Rectal smooth muscle tissue (tissue), 1 donor: ENCODE data around the gene WDR37.
"Not testable (repeated sequence)": the region's sequence is repeated elsewhere in the genome, so short reads cannot be mapped to it uniquely, and the experiment has no call there.

Source experiments
- H3K27ac ChIP-seq: one replicate; pipeline ENCODE4 v1.7.0; 2013; ENCODE audit warnings: low read depth, low read length, inconsistent platforms
- H3K27me3 ChIP-seq: one replicate; pipeline ENCODE4 v1.7.0; 2013; ENCODE audit warnings: low read length; ENCODE audit not compliant: control insufficient read depth, insufficient read depth
- H3K36me3 ChIP-seq: one replicate; pipeline ENCODE4 v1.7.0; 2013; ENCODE audit warnings: low read length; ENCODE audit not compliant: control insufficient read depth, insufficient read depth
- H3K4me1 ChIP-seq: one replicate; pipeline ENCODE4 v1.7.0; 2013; ENCODE audit warnings: low read length; ENCODE audit not compliant: control insufficient read depth, insufficient read depth
- H3K4me3 ChIP-seq: one replicate; pipeline ENCODE4 v1.7.0; 2013; ENCODE audit warnings: low read length
- H3K9ac ChIP-seq: one replicate; pipeline ENCODE4 v1.7.0; 2013; ENCODE audit warnings: low read length

Gene WDR37

DNA sequence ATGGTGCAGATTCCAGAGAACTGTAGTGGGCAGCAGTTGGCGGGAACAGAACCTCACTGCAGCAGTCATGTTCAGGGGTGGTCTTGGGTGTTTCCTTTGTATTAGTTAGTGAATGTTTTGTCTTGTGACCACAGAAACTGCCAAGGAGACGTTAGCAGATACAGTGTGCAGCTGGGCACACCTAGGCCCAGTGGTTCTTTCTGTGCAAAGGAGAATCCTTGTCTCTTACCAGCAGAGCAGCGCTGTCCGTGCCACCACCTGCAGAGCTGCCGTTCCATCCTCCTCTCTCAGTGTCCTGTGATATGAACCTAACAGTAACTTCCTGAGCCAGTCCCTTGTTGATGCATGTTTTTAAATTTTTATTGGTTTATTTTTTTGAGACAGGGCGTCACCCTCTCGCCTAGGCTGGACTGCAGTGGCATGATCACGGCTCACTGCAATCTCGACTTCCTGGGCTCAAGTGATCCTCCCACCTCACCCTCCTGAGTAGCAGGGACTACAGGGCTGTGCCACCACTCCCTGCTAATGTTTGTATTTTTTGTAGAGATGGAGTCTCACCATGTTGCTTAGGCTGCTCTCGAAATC, 60.6 kb downstream of the WDR37 start:
- no peaks in the 10 kb centered on the region for H3K4me1 ChIP-seq
- H3K4me3 ChIP-seq = no peak overlapping the region
- no peaks in the 10 kb centered on the region for H3K27me3 ChIP-seq
- no peak overlapping the region for H3K9ac ChIP-seq
- peaks cover 37% of the 10 kb centered on the region for H3K36me3 ChIP-seq
- no peak overlapping the region for H3K27ac ChIP-seq

DNA sequence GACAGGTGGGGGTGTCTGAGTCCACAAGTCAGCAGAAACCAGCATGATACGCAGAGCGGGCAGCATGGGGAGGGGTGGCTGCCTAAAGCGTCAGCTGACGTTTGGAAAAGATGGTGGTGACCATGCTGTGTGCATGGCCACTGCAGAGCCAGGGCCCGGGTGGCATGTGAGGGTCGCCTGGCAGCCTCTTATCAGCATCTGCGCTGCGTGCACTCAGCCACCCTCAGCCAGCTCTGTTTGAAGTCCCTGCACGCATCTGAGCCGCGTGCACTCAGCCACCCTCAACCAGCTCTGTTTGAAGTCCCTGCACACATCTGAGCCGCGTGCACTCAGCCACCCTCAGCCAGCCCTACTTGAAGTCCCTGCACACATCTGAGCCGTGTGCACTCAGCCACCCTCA, 61.5 kb downstream of the WDR37 start:
- no peaks in the 10 kb centered on the region for H3K27me3 ChIP-seq
- no peak overlapping the region for H3K27ac ChIP-seq
- H3K4me1 ChIP-seq = no peaks in the 10 kb centered on the region
- no peak overlapping the region for H3K9ac ChIP-seq
- H3K36me3 ChIP-seq = peaks cover 35% of the 10 kb centered on the region
- no peak overlapping the region for H3K4me3 ChIP-seq

DNA sequence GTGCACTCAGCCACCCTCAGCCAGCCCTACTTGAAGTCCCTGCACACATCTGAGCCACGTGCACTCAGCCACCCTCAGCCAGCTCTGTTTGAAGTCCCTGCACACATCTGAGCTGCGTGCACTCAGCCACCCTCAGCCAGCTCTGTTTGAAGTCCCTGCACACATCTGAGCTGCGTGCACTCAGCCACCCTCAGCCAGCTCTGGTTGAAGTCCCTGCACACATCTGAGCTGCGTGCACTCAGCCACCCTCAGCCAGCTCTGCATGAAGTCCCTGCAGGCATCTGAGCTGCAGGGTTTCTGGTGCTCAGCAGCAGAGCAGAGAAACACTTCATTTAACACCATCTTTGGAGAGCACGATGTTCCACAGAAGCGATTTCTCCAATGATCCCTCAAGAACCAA, 62.1 kb downstream of the WDR37 start:
- H3K4me3 ChIP-seq, H3K27ac ChIP-seq, H3K9ac ChIP-seq, H3K4me1 ChIP-seq, H3K27me3 ChIP-seq: not testable (repeated sequence)
- H3K36me3 ChIP-seq = peaks cover 34% of the 10 kb centered on the region

DNA sequence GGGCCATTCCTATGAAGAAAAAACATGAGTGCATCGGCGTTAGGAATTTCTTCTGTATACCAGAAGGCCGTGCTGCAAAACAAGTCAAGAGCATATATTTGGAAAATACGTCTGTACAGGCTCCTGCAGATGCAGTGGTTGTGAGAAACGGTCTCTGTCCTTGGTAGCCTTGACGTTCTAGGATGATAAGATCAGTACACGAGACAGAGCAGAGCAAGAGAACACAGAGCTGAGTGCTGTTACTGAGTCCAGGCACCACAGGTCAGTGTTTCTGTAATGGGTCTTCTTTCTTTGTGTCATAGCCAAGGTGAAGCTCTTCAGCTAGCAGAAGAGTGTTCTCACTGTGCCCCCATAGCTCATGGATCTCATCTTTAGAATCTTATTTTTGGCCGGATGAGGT, 62.8 kb downstream of the WDR37 start:
- Histone ChIP-seq H3K4me3 (no peak overlapping the region), H3K27me3 (no peaks in the 10 kb centered on the region), H3K4me1 (no peaks in the 10 kb centered on the region), H3K27ac (no peak overlapping the region), H3K9ac (no peak overlapping the region), H3K36me3 (peaks cover 33% of the 10 kb centered on the region)

DNA sequence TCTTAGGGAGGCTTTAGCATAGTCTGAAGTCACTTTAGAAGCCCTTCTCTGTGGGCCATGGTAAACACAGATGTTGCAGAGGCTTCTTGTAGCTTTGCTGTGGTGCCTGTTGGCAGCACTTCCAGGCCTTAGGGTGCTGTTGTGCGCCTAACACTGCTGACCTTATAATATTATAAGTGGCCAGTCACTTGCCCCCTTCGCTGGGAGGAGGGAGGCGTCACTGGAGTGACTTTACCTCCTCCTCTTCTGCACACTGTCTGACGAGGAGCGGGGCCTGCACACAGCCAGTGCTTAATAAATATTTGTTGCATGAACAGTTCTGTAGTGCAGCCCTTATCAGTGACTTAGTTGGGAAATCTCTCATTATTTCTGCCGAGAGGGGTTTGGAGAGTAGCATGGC, 63.3 kb downstream of the WDR37 start:
- Histone ChIP-seq H3K36me3 (peaks cover 31% of the 10 kb centered on the region), H3K9ac (no peak overlapping the region), H3K4me3 (no peak overlapping the region), H3K27ac (no peak overlapping the region), H3K27me3 (no peaks in the 10 kb centered on the region), H3K4me1 (no peaks in the 10 kb centered on the region)

DNA sequence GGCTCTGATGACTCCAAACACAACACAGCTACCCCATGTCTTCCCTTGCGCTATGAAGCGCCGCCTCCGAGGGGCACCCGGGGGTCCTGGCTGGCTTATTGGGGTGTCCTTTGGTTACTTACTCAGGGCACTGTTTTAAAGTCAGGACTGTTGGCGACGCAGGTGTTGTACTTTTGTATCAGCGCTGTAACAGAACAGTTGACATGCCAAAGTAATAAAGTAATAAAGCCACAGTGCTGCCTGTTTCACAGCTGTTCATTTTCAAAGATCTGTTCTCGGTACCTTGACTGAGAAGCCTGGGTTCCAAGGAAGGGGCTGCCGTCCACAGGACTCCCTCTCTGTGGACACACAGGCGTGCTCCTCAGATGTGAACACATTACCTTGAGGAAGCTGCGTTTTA, 64.1 kb downstream of the WDR37 start:
- H3K36me3 ChIP-seq = peaks cover 27% of the 10 kb centered on the region
- no peak overlapping the region for H3K9ac ChIP-seq
- H3K4me3 ChIP-seq = no peak overlapping the region
- no peaks in the 10 kb centered on the region for H3K4me1 ChIP-seq
- no peak overlapping the region for H3K27ac ChIP-seq
- no peaks in the 10 kb centered on the region for H3K27me3 ChIP-seq

DNA sequence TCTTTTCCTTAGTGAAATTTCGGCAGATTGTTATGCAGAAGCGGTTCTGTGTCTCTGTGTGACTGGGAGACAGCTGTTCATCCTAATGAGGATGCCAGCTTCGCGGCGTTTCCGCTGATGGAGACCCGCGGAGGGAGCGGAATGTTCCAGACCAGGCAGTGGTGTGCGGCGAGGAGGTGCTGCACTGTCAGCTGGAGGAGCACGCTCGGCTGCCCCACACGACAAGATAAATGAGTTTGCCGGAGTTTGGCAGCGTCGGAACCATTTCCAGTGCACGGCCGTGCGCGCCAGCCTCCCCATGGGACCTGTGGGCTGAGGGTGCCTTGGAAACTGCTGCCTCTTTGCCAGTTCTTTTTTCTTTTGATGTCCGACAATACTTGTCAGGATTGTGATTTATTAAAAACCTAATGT, 64.6 kb downstream of the WDR37 start:
- Histone ChIP-seq H3K4me3 (no peak overlapping the region), H3K27ac (no peak overlapping the region), H3K27me3 (no peaks in the 10 kb centered on the region), H3K4me1 (no peaks in the 10 kb centered on the region), H3K36me3 (peaks cover 26% of the 10 kb centered on the region), H3K9ac (no peak overlapping the region)

DNA sequence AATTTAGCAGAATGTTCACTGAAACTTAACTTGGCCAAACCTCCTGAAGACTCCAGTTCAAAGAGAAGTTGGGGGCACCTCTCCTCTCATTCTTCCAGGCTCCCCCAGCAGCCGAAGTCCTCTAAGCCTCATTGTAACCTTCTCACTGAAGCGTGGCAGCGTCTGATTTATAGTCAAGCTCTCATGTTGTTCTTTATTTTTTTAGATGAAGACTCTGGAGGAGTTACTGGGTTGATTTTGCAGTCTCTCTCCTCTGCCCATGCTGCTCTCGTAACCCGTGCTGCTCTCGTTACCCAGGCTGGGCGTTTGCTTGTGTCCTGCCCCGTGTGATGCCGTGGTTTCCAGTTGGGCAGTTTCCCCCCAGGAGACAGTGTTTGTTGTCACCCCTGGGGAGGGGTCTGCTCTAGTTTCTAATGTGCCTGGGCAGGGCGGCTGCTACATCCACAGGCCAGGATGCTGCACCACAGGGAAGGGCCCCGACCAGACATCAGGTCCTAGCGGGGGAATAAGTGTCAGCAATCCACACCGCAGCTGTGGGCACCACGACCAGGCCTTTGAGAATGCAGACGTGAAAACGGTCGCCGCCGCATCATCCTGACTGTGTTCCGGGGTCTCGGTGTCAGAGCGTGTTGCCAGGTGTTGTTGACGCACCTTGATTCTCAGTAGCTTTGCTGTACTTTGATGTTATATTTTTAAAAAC, 65.2 kb downstream of the WDR37 start:
- no peak overlapping the region for H3K27ac ChIP-seq
- H3K27me3 ChIP-seq = no peaks in the 10 kb centered on the region
- H3K9ac ChIP-seq = no peak overlapping the region
- no peaks in the 10 kb centered on the region for H3K4me1 ChIP-seq
- peaks cover 22% of the 10 kb centered on the region for H3K36me3 ChIP-seq
- no peak overlapping the region for H3K4me3 ChIP-seq

DNA sequence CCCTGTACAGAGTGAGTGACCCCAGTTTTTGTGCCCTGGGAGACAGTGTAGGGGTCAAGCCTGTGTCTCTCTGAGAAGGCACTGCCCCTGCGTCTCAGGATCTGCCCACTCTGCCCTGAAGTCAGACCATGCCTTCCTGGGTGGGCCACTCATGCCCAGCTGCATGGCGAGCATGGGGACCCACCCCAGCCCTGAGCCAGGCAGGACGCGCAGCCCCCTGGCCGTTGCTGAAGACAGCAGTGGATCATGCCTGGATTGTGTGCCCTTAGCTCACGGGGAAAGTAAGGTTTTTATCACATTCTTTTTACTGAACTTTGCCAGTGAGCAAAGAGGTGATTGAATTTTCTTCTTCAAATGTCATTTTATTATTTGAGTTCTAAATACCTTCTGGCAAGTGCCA, 66.2 kb downstream of the WDR37 start:
- no peak overlapping the region for H3K27ac ChIP-seq
- H3K36me3 ChIP-seq = peaks cover 15% of the 10 kb centered on the region
- H3K4me1 ChIP-seq = no peaks in the 10 kb centered on the region

DNA sequence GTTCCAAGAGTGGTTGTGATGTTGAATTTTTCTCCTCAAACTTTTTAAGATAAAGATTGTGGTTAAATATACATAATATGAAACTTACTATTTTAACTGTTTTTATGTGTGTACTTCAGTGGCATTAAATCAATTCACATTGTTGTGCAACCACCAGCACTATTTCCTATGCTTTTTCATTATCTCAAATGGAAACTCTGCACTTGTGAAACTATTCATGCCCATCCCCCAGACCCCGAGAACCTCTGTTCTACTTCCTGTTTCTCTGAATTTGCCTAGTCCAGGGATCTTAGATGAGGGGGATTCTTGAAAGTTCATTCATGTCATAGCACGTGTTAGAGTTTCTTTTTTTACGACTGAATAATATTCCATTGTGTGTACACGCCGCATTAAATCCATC, 67.0 kb downstream of the WDR37 start:
- no peaks in the 10 kb centered on the region for H3K27me3 ChIP-seq
- peaks cover 12% of the 10 kb centered on the region for H3K36me3 ChIP-seq

More for the DNA sequence above, 66.2 kb downstream of the WDR37 start:
- H3K27me3 ChIP-seq = no peaks in the 10 kb centered on the region
- no peak overlapping the region for H3K4me3 ChIP-seq
- no peak overlapping the region for H3K9ac ChIP-seq

DNA sequence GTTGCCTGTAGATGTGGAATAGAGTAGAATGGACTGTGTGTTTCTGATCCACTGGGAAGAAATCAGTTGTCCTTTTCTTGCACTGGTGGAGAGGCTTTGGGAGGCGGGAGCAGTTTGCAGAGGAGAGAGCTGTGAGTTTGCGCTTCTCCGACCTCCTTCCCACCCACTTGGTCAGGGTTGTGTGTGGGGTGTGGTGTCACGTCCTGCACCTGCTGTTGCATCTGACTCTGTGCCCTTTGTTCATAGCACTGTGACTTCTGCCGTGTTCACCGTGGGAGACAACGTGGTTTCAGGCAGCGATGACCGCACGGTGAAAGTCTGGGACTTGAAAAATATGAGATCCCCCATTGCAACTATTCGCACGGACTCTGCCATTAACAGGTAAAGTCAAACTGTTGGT, 67.8 kb downstream of the WDR37 start:
- no peaks in the 10 kb centered on the region for H3K4me1 ChIP-seq
- no peaks in the 10 kb centered on the region for H3K27me3 ChIP-seq
- no peak overlapping the region for H3K4me3 ChIP-seq
- no peak overlapping the region for H3K9ac ChIP-seq
- H3K36me3 ChIP-seq = peaks cover 10% of the 10 kb centered on the region
- no peak overlapping the region for H3K27ac ChIP-seq

More for the DNA sequence above, 67.0 kb downstream of the WDR37 start:
- Histone ChIP-seq H3K4me3 (no peak overlapping the region), H3K9ac (no peak overlapping the region), H3K4me1 (no peaks in the 10 kb centered on the region), H3K27ac (no peak overlapping the region)

DNA sequence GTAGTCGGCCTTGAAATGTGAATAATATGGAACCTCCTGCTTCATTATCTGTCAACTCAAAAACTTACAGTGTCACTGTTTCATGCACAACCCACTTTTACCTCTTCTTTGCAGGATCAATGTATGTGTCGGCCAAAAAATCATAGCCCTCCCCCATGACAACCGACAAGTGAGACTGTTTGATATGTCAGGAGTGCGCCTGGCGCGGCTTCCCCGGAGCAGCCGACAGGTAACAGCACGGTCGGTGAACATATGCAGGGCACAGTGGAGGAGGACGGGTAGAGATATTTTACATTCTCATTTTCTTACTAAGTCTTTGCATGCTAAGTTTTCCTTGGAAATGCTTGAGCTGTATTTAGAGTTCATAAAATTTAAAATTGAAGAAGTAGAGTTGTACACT, 68.6 kb downstream of the WDR37 start:
- no peak overlapping the region for H3K9ac ChIP-seq
- H3K4me3 ChIP-seq = no peak overlapping the region
- peaks cover 17% of the 10 kb centered on the region for H3K36me3 ChIP-seq
- H3K4me1 ChIP-seq = no peaks in the 10 kb centered on the region
- H3K27me3 ChIP-seq = no peaks in the 10 kb centered on the region
- H3K27ac ChIP-seq = no peak overlapping the region

DNA sequence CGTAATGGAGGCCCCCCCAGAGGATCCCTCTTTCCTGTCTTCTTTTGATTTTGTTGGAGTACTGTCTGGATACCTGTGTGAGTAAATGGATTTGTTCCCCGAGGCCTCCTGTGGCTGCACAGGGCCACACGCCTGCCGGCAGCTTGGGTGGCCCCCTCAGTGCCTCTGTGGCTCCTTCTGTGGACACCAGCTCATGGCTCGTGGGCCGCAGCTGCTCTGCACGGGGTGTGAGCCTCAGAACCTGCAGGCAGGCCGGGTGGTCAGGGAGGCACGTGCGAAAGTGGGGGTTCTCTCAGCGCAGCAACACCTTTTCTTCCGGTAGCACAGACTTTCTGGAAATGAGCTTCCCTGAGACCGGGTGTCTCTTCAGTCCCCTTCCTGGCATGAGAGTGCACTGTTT, 70.3 kb downstream of the WDR37 start:
- no peaks in the 10 kb centered on the region for H3K27me3 ChIP-seq
- H3K36me3 ChIP-seq = peaks cover 25% of the 10 kb centered on the region
- H3K9ac ChIP-seq = no peak overlapping the region
- H3K4me1 ChIP-seq = no peaks in the 10 kb centered on the region
- no peak overlapping the region for H3K27ac ChIP-seq
- no peak overlapping the region for H3K4me3 ChIP-seq
